GM19324 (cell line): Measurements from ENCODE around the gene COL27A1.
"Not testable (repeated sequence)": the region's sequence is repeated elsewhere in the genome, so short reads cannot be mapped to it uniquely, and the experiment has no call there.

Source experiments
- ATAC-seq: cut with Tn5 transposase; IDR thresholded peaks from one replicate; pipeline ENCODE4 v1.9.1; 2021; ENCODE audit warnings: mild to moderate bottlenecking, moderate library complexity; ENCODE audit not compliant: unreplicated experiment, low FRiP score

COL27A1 gene

DNA sequence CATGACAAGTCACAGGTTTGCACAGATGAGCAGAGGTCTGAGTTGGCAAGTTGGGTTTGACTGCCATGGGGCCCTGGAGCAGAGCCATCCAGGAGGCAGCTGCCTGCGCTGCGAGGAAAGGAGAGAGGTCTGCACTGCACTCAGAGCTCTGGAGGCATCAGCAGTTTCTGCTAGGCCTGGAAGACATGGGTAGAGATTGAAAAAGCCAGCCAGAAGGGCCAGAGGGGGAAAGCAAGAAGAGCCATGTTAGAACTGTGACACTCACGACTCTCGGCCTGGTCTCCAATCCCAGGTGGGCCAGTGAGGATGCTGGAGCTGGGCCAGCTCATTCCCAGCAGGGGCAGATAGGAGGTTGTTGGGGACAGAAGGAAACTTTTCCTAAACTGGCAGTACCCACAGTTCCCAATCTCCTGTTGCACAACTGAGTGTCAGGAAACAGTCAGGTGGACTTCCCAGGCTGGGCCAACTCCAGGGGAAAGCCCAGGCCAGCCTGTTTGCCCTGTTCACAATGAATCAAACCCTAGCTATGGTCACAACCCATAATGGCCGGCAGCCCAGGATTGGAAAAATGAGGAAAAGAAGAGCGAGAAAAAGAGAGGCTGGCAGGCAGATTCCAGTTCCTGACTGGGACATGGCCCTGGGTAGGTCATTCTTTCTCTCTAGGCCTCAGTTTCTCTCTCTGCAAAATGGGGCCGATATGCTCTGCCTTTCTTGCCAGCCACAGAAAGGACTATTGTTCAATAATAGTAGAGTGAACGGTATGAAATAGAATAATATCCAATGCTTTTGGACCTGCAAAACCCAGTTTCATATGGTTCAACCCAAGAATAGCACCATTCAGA, 159.8 kb downstream of the COL27A1 start:
- no peak for ATAC-seq

- ATAC-seq, result no peak
These were observed 160.5 kb downstream of the COL27A1 start for GRCh38 chr9:114315723-114316363.

DNA sequence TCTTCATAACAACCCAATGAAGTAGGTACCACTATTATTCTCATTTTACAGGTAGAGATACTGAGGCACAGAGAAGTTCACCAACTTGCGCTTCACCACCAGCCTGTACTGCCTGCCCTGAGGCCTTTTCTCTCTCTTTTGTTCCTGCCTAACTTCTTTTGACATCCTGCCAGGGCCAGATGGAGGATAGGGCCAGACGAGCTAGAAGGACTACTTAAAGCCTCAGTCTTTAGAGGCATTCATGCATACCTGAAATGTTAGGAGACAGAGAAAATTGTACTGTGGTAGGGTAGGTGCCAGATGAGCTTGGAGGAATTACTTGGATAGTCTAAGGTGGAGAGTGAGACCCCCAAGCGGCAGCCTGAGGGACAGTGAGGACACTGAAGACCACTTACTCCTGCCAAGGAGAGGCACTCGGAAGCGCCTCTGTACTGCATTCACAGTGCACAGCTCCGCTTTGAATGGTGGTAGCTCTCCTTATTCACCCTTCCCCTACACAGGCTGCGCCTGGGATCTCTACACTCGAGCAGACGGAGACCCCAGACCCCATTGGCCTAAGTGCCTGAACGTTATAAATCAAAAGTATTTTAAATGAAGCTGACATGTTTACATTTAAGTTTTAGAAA, 161.4 kb downstream of the COL27A1 start:
- ATAC-seq, result no peak

DNA sequence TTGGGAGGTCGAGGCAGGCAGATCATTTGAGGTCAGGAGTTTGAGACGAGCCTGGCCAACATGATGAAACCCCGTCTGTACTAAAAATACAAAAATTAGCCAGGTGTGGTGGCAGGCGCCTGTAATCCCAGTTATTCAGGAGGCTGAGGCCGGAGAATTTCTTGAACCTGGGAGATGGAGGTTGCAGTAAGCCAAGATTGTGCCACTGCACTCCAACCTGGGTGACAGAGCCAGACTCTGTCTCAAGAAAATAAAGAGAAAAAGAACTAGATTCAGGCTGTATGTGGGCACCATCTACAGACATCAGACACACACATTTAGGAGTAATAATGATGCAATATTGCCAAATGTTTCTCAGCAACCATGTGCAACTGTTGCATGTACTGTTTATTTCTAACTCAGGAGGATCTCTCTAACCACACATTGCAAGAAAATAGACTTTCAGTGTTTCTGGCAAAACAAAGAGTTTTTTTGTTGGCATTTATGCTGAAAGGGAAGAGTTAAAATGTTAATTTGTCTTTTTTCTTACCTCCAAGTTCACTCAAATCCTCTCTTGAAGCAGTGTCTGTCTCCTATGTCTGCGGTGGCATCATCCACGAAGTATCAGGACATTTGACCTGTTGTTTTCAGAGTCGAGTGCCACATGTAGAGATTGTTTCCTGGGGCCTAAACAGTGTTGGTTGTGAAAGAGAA, 162.5 kb downstream of the COL27A1 start:
- ATAC-seq, result no peak

DNA sequence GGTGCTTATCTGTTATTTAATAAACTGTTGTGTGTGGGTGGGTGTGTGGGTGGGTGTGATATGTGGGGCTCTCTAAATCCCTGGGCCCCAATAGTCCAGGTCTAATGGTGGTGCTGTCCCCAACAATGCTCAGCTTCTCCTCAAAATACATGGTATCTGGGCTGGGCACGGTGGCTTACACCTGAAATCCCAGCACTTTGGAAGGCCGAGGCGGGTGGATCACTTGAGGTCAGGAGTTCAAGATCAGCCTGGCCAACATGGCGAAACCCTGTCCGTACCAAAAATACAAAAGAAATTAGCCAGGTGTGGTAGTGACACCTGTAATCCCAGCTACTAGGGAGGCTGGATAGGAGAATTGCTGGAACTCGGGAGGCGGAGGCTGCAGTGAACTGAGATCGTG, 163.1 kb downstream of the COL27A1 start:
- ATAC-seq, result no peak

DNA sequence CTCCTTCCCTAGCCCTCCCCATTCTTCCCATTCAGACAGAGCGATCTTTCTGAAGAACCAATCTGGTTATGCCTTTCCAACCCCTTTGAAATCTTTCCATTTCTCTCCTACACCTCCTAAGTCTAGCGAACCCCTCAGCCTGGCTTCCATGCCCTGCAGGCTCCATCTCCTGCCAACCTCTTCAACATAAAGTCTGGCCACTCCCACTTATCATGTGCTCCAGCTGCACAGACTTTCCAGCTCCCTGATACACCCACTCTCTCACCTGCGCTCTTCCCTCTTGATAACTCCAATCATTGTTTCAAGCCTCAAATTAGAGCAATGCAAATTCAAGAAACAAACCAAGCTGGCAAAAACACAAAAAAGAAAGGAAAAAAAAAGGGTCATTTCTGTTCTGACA, 163.8 kb downstream of the COL27A1 start:
- ATAC-seq, result no peak

- not testable (repeated sequence) for ATAC-seq
These were observed 165.4 kb downstream of the COL27A1 start for GRCh38 chr9:114320710-114321109.

DNA sequence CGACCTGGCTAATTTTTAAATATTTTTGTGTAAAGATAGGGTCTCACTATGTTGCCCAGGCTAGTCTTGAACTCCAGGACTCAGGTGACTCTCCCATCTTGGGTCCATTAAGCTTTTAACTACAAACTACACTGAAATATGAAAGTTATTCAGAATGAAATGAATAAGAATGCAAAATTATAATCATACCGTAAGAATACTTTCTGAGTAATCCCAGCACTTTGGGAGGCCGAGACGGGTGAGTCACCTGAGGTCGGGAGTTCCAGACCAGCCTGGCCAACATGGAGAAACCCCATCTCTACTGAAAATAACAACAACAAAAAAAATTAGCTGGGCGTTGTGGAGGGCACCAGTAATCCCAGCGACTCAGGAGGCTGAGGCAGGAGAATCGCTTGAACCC, 166.4 kb downstream of the COL27A1 start:
- no peak for ATAC-seq

- not testable (repeated sequence) for ATAC-seq
These were observed 167.0 kb downstream of the COL27A1 start for GRCh38 chr9:114322160-114322818.

- ATAC-seq, result not testable (repeated sequence)
These were observed 167.6 kb downstream of the COL27A1 start, which contains the start of gene ORM1 for GRCh38 chr9:114322831-114323531. TSS of gene ORM1 (plus strand) at chr9:114323098. CDS start at chr9:114323134, 36 bp downstream.

DNA sequence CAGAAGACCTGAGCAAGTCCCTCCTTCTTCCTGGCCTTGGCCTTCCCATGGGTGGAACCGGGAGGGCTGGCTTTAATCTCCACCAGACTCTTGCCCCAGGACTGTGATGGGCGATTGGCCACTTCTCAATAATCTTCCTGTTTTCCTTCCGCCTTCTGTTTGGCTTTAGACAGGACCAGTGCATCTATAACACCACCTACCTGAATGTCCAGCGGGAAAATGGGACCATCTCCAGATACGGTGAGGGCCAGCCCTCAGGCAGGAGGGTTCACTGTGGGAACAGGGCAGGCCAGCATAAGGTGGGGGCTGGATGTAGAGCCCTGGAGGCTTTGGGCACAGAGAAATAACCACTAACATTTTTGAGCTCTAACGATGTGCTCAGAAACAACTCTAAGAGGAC, 168.5 kb downstream of the COL27A1 start:
- not testable (repeated sequence) for ATAC-seq

DNA sequence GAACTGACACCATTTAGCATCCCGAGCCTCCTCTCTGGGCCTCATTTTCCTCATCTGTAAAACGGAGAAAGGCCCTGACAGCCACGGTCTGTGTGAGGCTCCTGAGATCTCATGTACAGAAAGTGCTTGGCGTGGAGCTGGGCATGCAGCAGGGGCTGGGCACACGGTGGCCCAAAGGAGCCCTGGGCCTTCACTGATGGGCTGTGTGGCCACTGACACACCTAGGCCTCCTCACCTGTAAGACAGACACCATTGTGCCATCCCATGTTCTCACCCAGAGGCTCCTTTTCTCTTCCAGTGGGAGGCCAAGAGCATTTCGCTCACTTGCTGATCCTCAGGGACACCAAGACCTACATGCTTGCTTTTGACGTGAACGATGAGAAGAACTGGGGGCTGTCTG, 169.2 kb downstream of the COL27A1 start:
- ATAC-seq, result no peak

GRCh38 chr9:114324965-114325364, 169.6 kb downstream of the COL27A1 start:
- ATAC-seq, result not testable (repeated sequence)

DNA sequence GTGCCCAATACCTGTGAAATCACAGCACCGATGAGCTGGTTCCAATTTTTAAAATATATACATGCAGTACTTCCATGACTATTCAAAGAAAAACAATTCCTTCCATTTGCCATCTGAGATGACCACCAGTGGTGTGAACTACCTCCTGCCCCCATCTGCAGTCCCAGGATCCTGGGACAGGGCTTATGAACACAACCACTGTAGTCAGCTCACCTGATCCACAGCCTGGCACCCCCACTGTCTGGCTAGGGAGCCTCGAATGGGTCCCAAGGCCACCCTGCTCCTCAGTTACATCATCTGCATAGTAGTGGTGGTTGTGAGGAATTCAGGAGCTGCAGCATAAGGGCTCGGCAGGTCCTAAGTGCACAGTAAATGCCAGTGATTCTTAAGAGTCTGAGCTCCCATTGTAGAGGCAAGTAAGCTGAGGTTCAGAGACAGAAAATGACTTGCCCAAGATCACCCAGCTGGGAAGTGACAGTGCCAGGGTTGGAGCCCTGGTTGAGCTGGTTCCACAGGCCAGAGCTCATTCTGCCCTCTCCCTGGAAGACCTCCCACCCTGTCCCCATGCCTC, 170.4 kb downstream of the COL27A1 start:
- not testable (repeated sequence) for ATAC-seq

DNA sequence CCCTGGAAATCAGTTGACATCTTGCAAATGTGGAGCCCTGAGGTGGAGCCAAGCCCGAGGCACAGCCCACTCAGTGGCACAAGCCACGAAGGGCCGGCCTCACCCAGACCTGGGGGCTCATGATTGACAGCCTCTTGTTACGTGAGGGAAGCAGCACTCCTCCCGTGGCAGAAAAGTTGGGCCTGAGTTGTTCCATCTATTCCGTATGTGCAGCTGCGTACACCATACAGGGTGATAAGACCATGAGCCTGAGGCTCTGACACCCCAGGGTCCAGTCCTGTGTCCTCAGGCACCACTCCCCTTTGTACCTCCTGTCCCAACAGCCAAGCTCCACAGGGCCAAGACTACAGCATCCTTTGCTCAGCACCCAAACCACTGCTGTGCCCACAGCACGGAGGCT, 172.4 kb downstream of the COL27A1 start:
- no peak for ATAC-seq

- ATAC-seq, result not testable (repeated sequence)
These were observed 173.1 kb downstream of the COL27A1 start for GRCh38 chr9:114328357-114328820.

DNA sequence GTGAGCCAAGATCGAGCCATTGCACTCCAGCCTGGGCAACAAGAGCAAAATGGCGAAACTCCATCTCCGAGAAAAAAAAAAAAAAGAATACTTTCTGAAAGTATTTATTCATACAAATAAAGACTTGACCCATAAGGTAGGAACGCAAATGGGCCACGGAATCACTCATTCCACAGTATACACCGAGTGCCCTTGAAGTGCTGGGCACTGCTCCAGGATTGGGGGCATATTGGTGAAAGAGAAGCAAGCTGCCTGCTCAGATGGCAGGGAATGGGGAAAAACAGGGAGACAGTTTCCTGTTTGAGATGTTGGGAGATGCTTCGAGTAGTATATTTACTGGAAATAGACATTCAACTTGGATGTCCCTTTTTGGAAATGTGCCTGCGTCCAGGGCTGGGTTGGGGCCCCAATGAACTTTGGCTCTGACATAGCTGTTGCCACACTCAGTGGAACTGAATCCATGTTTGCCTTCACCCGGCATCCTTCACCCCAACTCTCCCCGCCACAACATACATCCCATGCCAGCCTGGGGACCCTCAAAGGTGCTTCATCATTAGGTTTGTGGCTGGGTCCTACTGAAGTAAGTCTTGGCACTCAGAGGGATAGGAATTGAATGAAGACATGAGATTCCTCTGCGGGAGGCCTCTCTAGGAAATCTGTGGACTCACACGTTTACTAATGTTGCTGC, 173.7 kb downstream of the COL27A1 start:
- not testable (repeated sequence) for ATAC-seq

DNA sequence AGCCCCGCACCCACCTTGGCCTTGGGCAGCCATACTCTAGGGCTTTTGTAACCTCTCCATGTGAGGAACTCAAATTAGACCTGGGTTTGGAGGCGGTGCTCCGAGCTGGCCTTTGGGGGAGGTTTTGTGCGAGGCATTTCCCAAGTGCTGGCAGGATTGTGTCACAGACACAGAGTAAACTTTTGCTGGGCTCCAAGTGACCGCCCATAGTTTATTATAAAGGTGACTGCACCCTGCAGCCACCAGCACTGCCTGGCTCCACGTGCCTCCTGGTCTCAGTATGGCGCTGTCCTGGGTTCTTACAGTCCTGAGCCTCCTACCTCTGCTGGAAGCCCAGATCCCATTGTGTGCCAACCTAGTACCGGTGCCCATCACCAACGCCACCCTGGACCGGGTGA, 174.3 kb downstream of the COL27A1 start, which contains the start of gene ORM2:
TSS of gene ORM2 (plus strand) at position 245 of the 398 bp plus-strand sequence. CDS start at position 281, 36 bp downstream.
- ATAC-seq, result not testable (repeated sequence)
